ENCODE results near the gene MRPS35. TPM values are rescaled to one million over a fixed set of nuclear protein-coding genes. Genes with fewer than 3 reads are reported as not detected.

Gene MRPS35
- total RNA-seq, 1 experiment from 2014 or later = 117 TPM

DNA sequence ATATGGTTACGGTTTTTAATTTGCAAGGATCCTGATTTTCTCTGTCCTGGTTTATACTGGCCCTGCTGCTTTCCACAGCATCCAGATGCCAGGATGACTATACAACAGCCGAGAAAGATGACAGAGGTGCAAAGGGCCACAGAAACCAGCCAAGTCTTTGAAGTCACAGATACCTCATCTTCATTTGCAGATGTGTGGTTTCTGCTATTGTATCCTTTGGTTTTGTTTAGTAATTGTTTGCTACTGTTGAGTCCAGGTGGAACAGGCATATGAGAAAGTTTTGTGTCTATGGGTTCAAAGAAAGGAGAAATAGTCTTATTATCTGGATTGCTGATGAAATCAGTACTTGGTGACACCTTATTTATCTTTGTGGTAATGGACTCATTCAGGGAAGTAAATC, 52.1 kb downstream of the MRPS35 start:
- Histone ChIP-seq H3K27me3 (ENCODE audit: low read length) (no peaks in the 10 kb centered on the region), H3K9me3 (ENCODE audit: low read length) (no peaks in the 10 kb centered on the region), H3K79me2 (ENCODE audit: low read length) (no peaks in the 10 kb centered on the region), H3K9ac (ENCODE audit: low read length) (no peak overlapping the region), H3K36me3 (ENCODE audit: low read depth, low read length) (no peaks in the 10 kb centered on the region), H3K27ac (ENCODE audit: low read length) (no peak overlapping the region), H3K9me2 (replicated peaks; ENCODE audit: low read length) (no peaks in the 10 kb centered on the region), H3K4me3 (ENCODE audit: low read length) (no peak overlapping the region), H2AFZ (ENCODE audit: low read length) (no peak overlapping the region), H3K4me2 (ENCODE audit: low read length) (no peak overlapping the region), H4K20me1 (ENCODE audit: low read length) (no peaks in the 10 kb centered on the region), H3K4me1 (ENCODE audit: insufficient read depth, low read length) (no peaks in the 10 kb centered on the region), H3F3A (ENCODE audit: low read length, unreplicated experiment) (no peaks in the 10 kb centered on the region)
- TF ChIP-seq EZH2 (IDR thresholded peaks at IDR 0.05; ENCODE audit: low read length, unreplicated experiment) = no peak
- TF ChIP-seq, protein P1, sequence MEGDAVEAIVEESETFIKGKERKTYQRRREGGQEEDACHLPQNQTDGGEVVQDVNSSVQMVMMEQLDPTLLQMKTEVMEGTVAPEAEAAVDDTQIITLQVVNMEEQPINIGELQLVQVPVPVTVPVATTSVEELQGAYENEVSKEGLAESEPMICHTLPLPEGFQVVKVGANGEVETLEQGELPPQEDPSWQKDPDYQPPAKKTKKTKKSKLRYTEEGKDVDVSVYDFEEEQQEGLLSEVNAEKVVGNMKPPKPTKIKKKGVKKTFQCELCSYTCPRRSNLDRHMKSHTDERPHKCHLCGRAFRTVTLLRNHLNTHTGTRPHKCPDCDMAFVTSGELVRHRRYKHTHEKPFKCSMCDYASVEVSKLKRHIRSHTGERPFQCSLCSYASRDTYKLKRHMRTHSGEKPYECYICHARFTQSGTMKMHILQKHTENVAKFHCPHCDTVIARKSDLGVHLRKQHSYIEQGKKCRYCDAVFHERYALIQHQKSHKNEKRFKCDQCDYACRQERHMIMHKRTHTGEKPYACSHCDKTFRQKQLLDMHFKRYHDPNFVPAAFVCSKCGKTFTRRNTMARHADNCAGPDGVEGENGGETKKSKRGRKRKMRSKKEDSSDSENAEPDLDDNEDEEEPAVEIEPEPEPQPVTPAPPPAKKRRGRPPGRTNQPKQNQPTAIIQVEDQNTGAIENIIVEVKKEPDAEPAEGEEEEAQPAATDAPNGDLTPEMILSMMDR (conservative IDR thresholded peaks at IDR 0.05; ENCODE audit: low read depth, low read length) = no peak
- TF ChIP-seq EZH2phosphoT487 (IDR thresholded peaks at IDR 0.05; ENCODE audit: borderline replicate concordance, low read length) = no peak
- ATAC-seq = no peak
- DNase-seq = no peak
- POLR2A ChIA-PET (ENCODE audit: unreplicated experiment) = no interaction called here
- intact Hi-C loops (cut with micrococcal nuclease) = no loop called here
- CTCF ChIA-PET = no interaction called here
- BruUV-seq (replicated peaks) = no TSS peak

DNA sequence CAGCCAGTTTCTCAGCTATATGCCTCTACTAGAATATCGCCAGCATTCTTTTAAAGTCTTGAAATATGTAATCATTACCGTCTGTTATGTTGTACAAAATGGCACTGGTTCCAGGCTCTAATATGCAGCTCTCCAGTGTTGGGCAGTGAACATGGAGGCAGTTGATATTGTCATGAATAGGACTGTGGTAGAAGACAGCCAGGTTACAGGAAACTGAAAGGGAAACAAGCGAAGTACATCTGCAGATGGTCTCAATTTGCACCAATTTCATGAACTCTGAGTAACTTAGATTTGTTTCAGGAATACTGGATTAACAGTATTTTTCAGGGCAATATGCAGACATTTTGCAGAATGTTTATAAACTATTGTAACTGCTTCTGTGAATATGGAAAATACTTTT, 56.0 kb downstream of the MRPS35 start:
- DNase-seq (no peak), ATAC-seq (no peak)
- intact Hi-C loops (cut with micrococcal nuclease) = no loop called here
- no TSS peak for BruUV-seq (replicated peaks)
- Histone ChIP-seq H3K4me1 (ENCODE audit: insufficient read depth, low read length) (peaks cover 10% of the 10 kb centered on the region), H3K79me2 (ENCODE audit: low read length) (no peaks in the 10 kb centered on the region), H3F3A (ENCODE audit: low read length, unreplicated experiment) (peaks cover under 1% of the 10 kb centered on the region), H3K9me3 (ENCODE audit: low read length) (no peaks in the 10 kb centered on the region), H3K9me2 (replicated peaks; ENCODE audit: low read length) (no peaks in the 10 kb centered on the region), H3K27ac (ENCODE audit: low read length) (no peak overlapping the region), H3K4me2 (ENCODE audit: low read length) (no peak overlapping the region), H3K9ac (ENCODE audit: low read length) (no peak overlapping the region), H3K4me3 (ENCODE audit: low read length) (no peak overlapping the region), H3K27me3 (ENCODE audit: low read length) (no peaks in the 10 kb centered on the region), H3K36me3 (ENCODE audit: low read depth, low read length) (no peaks in the 10 kb centered on the region), H2AFZ (ENCODE audit: low read length) (no peak overlapping the region), H4K20me1 (ENCODE audit: low read length) (no peaks in the 10 kb centered on the region)
- ChIA-PET POLR2A (ENCODE audit: unreplicated experiment) (no interaction called here), CTCF (no interaction called here)
- TF ChIP-seq EZH2 (IDR thresholded peaks at IDR 0.05; ENCODE audit: low read length, unreplicated experiment) (no peak), EZH2phosphoT487 (IDR thresholded peaks at IDR 0.05; ENCODE audit: borderline replicate concordance, low read length) (no peak)
- TF ChIP-seq, protein P1 (conservative IDR thresholded peaks at IDR 0.05; ENCODE audit: low read depth, low read length) = no peak

DNA sequence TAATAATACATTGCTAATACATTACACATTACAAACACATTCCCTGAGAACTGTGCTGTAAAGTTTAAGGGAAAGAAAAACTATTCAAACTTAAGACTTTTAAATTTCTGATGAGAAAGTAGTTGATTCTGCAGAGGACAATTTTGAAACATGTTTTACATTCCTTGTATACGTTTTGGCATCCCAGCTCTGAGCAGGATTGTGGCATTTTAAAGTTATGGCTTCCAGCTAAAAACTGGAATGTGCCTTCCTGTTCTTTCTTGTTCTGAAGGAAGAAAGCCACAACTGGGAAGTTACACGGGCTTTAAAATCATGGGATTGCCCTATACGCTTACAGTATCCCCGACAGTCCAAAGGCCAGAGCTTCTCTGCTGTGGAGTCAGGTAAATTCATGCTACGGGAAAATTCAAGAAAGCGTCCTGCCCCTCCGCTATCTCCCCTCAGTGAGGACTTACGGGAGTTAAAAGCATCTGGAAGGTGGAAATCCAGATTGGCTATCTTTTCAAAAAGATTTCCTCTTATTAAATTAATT, 58.6 kb downstream of the MRPS35 start:
- no peak for TF ChIP-seq EZH2phosphoT487 (IDR thresholded peaks at IDR 0.05; ENCODE audit: borderline replicate concordance, low read length)
- no peak for TF ChIP-seq EZH2 (IDR thresholded peaks at IDR 0.05; ENCODE audit: low read length, unreplicated experiment)
- TF ChIP-seq, protein P1 (conservative IDR thresholded peaks at IDR 0.05; ENCODE audit: low read depth, low read length) = no peak
- peaks cover 15% of the 10 kb centered on the region for H3F3A ChIP-seq (ENCODE audit: low read length, unreplicated experiment)
- no peak overlapping the region for H2AFZ ChIP-seq (ENCODE audit: low read length)
- no peaks in the 10 kb centered on the region for H3K36me3 ChIP-seq (ENCODE audit: low read depth, low read length)
- ATAC-seq (no peak), DNase-seq (no peak)
- no peak overlapping the region for H3K4me3 ChIP-seq (ENCODE audit: low read length)
- H3K9me3 ChIP-seq (ENCODE audit: low read length) = no peaks in the 10 kb centered on the region
- no peaks in the 10 kb centered on the region for H3K27me3 ChIP-seq (ENCODE audit: low read length)
- H3K9ac ChIP-seq (ENCODE audit: low read length) = no peak overlapping the region
- no peak overlapping the region for H3K4me2 ChIP-seq (ENCODE audit: low read length)
- intact Hi-C loops (cut with micrococcal nuclease) = no loop called here
- CTCF ChIA-PET = no interaction called here
- POLR2A ChIA-PET (ENCODE audit: unreplicated experiment) = no interaction called here
- no peaks in the 10 kb centered on the region for H3K79me2 ChIP-seq (ENCODE audit: low read length)
- H3K27ac ChIP-seq (ENCODE audit: low read length) = no peak overlapping the region
- no peaks in the 10 kb centered on the region for H3K9me2 ChIP-seq (replicated peaks; ENCODE audit: low read length)
- H4K20me1 ChIP-seq (ENCODE audit: low read length) = no peaks in the 10 kb centered on the region
- BruUV-seq (replicated peaks) = no TSS peak
- peaks cover 32% of the 10 kb centered on the region for H3K4me1 ChIP-seq (ENCODE audit: insufficient read depth, low read length)
